Measurements from ENCODE around the gene PCMT1. TPM values are rescaled to one million over a fixed set of nuclear protein-coding genes. Genes with fewer than 3 reads are reported as not detected.

The PCMT1 gene
- total and polyA plus RNA-seq, 2 of the 8 experiments (the other 6 are each of a cell fraction or from before 2014, with no cell fraction given) = 84.3 to 91.3 TPM

DNA sequence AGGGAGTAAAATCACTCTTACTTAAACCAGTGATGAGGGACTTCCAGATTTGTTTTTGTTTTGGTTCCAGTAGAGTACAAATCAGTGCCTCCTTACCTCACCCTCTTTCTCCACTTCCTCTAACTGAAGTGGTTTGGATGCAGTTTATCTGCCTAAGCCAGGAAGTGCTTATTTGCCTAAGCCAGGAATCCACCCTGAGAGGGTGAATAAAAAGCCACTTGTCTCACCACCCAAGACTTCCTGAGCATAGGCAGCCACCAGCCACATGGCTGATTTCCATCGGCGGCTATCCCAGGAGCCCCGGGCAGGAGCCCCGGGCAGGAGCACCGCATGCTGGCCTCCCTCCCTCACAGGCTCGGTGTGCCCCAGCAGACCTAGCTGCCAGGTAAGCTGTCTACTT is 102.6 kb downstream of the PCMT1 start (continued):
- no peak for TF ChIP-seq EGR1 (IDR thresholded peaks at IDR 0.05; ENCODE audit: borderline replicate concordance, low read depth, low read length)
- TF ChIP-seq BCL11A (IDR thresholded peaks at IDR 0.05; ENCODE audit: low read depth in 2 of 2, low read length in 2 of 2) = no peak
- TF ChIP-seq POLR2A (IDR thresholded peaks at IDR 0.05; ENCODE audit: control extremely low read depth in 1 of 2, low read depth in 2 of 2, low read length in 2 of 2) = no peak
- no peak for TF ChIP-seq MAFK (IDR thresholded peaks at IDR 0.05; ENCODE audit: low read depth, low read length)
- TF ChIP-seq EZH2 (IDR thresholded peaks at IDR 0.05; ENCODE audit: low read depth, low read length, severe bottlenecking) = no peak
- no peak for TF ChIP-seq SP4 (IDR thresholded peaks at IDR 0.05; ENCODE audit: low read length)
- TF ChIP-seq CHD1 (IDR thresholded peaks at IDR 0.05; ENCODE audit: low read depth, low read length) = no peak
- TF ChIP-seq, protein P1, sequence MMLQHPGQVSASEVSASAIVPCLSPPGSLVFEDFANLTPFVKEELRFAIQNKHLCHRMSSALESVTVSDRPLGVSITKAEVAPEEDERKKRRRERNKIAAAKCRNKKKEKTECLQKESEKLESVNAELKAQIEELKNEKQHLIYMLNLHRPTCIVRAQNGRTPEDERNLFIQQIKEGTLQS (IDR thresholded peaks at IDR 0.05; ENCODE audit: insufficient read depth, low read depth, low read length) = no peak

Measured in H1 (cell line).